Measurements from ENCODE around the gene MLLT1.

- TF ChIP-seq POLR2AphosphoS5 (IDR thresholded peaks at IDR 0.05) (no peak), EP300 (IDR thresholded peaks at IDR 0.05) (no peak)
Measured at GRCh38 chr19:6187374-6187773, 92.4 kb downstream of the MLLT1 start.
